K562 (cell line): ENCODE results near the gene RRP7A. TPM values are rescaled to one million over a fixed set of nuclear protein-coding genes. Genes with fewer than 3 reads are reported as not detected.

Experiments
- AFF1 ChIP-seq, 2 experiments: fragments of 450-650 bp; IDR thresholded peaks; 2 replicates each; pipeline ENCODE4 v1.6.1; 2018; ENCODE audit warnings: mild to moderate bottlenecking in 2 of 2, low read depth in 1 of 2; ENCODE audit not compliant: partially characterized antibody in 2 of 2
- CBX1 ChIP-seq: sonication (generic); IDR thresholded peaks from 2 replicates; pipeline ENCODE4 v1.6.1; 2016; ENCODE audit warnings: antibody characterized with exemption, low read depth, mild to moderate bottlenecking
- CEBPB ChIP-seq: fragments of 450-650 bp; IDR thresholded peaks from 2 replicates; pipeline ENCODE4 v1.6.1; 2016; ENCODE audit warnings: missing genetic modification characterization, missing compliant biosample characterization
- HMG20B ChIP-seq: fragments of 250-450 bp; sonication (Bioruptor Pico); IDR thresholded peaks from 2 replicates; pipeline ENCODE4 v1.5.0; 2021; ENCODE audit warnings: mild to moderate bottlenecking
- KLF1 ChIP-seq: fragments of 450-650 bp; IDR thresholded peaks from 2 replicates; pipeline ENCODE4 v1.6.1; 2016; ENCODE audit warnings: missing genetic modification characterization, missing compliant biosample characterization
- L3MBTL2 ChIP-seq: fragments of 450-650 bp; IDR thresholded peaks from 2 replicates; pipeline ENCODE4 v1.6.1; 2016; ENCODE audit warnings: mild to moderate bottlenecking, moderate library complexity
- MECOM ChIP-seq: fragments of 250-450 bp; sonication (Bioruptor Pico); IDR thresholded peaks from 2 replicates; pipeline ENCODE4 v1.8.0; 2022; ENCODE audit warnings: inconsistent platforms
- NFIX ChIP-seq: fragments of 250-450 bp; sonication (Bioruptor Pico); IDR thresholded peaks from 2 replicates; pipeline ENCODE4 v1.4.0; 2020; ENCODE audit warnings: low read depth, mild to moderate bottlenecking, moderate library complexity
- PHF8 ChIP-seq: fragments of 200-600 bp; sonication (generic); IDR thresholded peaks from 2 replicates; pipeline ENCODE4 v1.6.1; 2012; ENCODE audit warnings: mixed run types, mild to moderate bottlenecking, inconsistent platforms, low read length, moderate library complexity, borderline replicate concordance
- RBM17 ChIP-seq: fragments of 200-400 bp; formaldehyde crosslinking; IDR thresholded peaks from 2 replicates; pipeline ENCODE4 v1.6.1; 2017; ENCODE audit warnings: low read depth, mild to moderate bottlenecking, low read length, borderline replicate concordance
- RFX7 ChIP-seq: fragments of 250-450 bp; sonication (Bioruptor Pico); IDR thresholded peaks from 2 replicates; pipeline ENCODE4 v1.5.1; 2021; ENCODE audit warnings: mild to moderate bottlenecking
- SMC3 ChIP-seq: conservative IDR thresholded peaks from 2 replicates; pipeline ENCODE4 v1.6.1; 2011; ENCODE audit warnings: low read depth, low read length, improper control_type of control experiment; ENCODE audit not compliant: insufficient read depth
- SRF ChIP-seq, 2 experiments: fragments of 250-450, 450-650 bp in 1 of 2; sonication (Bioruptor Pico) in 1 of 2; sonication (generic) in 1 of 2; formaldehyde crosslinking; IDR thresholded peaks; 2 replicates each; pipeline versions ENCODE4 v1.5.0 to v1.5.1; 2020 to 2022; ENCODE audit warnings: mild to moderate bottlenecking in 1 of 2, missing genetic modification reagents in 1 of 2
- SRSF1 ChIP-seq: fragments of 200-400 bp; formaldehyde crosslinking; IDR thresholded peaks from 2 replicates; pipeline ENCODE4 v1.6.1; 2017; ENCODE audit warnings: mild to moderate bottlenecking, low read depth, low read length, moderate library complexity
- YY1 ChIP-seq, 3 experiments: IDR thresholded peaks; 2 replicates each; pipeline ENCODE4 v1.6.1; 2011; ENCODE audit warnings: low read length in 2 of 3, mild to moderate bottlenecking in 2 of 3, moderate library complexity in 2 of 3, borderline replicate concordance in 1 of 3, control low read depth in 1 of 3, low read depth in 1 of 3; ENCODE audit not compliant: insufficient read depth in 3 of 3, insufficient replicate concordance in 2 of 3, control insufficient read depth in 1 of 3, insufficient read length in 1 of 3; ENCODE audit errors: extremely low read depth in 1 of 3
- ZBTB8A ChIP-seq: fragments of 450-650 bp; IDR thresholded peaks from 2 replicates; pipeline ENCODE4 v1.6.1; 2018; ENCODE audit warnings: mild to moderate bottlenecking, moderate library complexity; ENCODE audit not compliant: partially characterized antibody
- ZNF445 ChIP-seq: fragments of 250-450 bp; sonication (Bioruptor Pico); IDR thresholded peaks from 2 replicates; pipeline ENCODE4 v1.4.0; 2020; ENCODE audit warnings: low read depth, mild to moderate bottlenecking, moderate library complexity
- ZNF76 ChIP-seq: fragments of 250-450 bp; sonication (Bioruptor Pico); IDR thresholded peaks from 2 replicates; pipeline ENCODE4 v1.4.0; 2020; ENCODE audit warnings: mild to moderate bottlenecking, moderate library complexity, borderline replicate concordance
- polyA plus RNA-seq, 8 experiments: library from polyadenylated mRNA; depleted of rRNA in 4 of 8; stranded (reverse) in 5 of 8; unstranded in 3 of 8; fragments of >200 nt; fragmentation: Nextera tagmentation in 2 of 8; fragmentation: Illumina TruSeq in 1 of 8; extraction: Ambion mirVana in 2 of 8; extraction: Trizol in 1 of 8; gene quantifications; 2 replicates each; pipeline versions ENCODE4 v1.2.1 to v1.2.3, GENCODE V29; 2011 to 2014; ENCODE audit warnings: inconsistent platforms in 1 of 8, missing spikeins in 1 of 8
- total RNA-seq, 7 experiments: library from RNA; depleted of rRNA in 6 of 7; stranded (reverse); fragments of >200 nt in 6 of 7; fragmentation: Illumina TruSeq in 2 of 7; extraction: Trizol in 2 of 7; gene quantifications; 2 replicates each; pipeline versions ENCODE4 v1.2.1 to v1.2.3, GENCODE V29; 2011 to 2021; ENCODE audit warnings: low replicate concordance in 1 of 7
- TF ChIP-seq, protein P1 (sequence below): sonication (generic); formaldehyde crosslinking; IDR thresholded peaks from 2 replicates; pipeline ENCODE4 v1.8.0; 2022; ENCODE audit warnings: mild to moderate bottlenecking, missing genetic modification reagents, borderline replicate concordance
- TF ChIP-seq, protein P2 (sequence below): fragments of 250-450 bp; sonication (Bioruptor Pico); IDR thresholded peaks from 2 replicates; pipeline ENCODE4 v1.4.0; 2020; ENCODE audit warnings: mild to moderate bottlenecking, moderate library complexity

RRP7A gene
- total and polyA plus RNA-seq, 9 of the 15 experiments (the other 6 are each of a cell fraction or from before 2014, with no cell fraction given), result 3.4 to 74.1 (median 40.3) TPM

- TF ChIP-seq, protein P1, sequence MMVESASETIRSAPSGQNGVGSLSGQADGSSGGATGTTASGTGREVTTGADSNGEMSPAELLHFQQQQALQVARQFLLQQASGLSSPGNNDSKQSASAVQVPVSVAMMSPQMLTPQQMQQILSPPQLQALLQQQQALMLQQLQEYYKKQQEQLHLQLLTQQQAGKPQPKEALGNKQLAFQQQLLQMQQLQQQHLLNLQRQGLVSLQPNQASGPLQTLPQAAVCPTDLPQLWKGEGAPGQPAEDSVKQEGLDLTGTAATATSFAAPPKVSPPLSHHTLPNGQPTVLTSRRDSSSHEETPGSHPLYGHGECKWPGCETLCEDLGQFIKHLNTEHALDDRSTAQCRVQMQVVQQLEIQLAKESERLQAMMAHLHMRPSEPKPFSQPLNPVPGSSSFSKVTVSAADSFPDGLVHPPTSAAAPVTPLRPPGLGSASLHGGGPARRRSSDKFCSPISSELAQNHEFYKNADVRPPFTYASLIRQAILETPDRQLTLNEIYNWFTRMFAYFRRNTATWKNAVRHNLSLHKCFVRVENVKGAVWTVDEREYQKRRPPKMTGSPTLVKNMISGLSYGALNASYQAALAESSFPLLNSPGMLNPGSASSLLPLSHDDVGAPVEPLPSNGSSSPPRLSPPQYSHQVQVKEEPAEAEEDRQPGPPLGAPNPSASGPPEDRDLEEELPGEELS (CRISPR knock-in tag), result no peak
- 0 out of 2 replicates have a peak, but pooled peaks have one; percentile 26 for TF ChIP-seq L3MBTL2
- peak; percentile 55; the same call in 1 of the 2 replicates for TF ChIP-seq CEBPB (tag)
- no peak for TF ChIP-seq YY1 (IDR thresholded peaks at IDR 0.05; ENCODE audit: borderline replicate concordance in 1 of 3, control insufficient read depth in 1 of 3, extremely low read depth in 1 of 3, insufficient read depth in 3 of 3, insufficient read length in 1 of 3, insufficient replicate concordance in 2 of 3, low read depth in 1 of 3, low read length in 2 of 3)
- TF ChIP-seq SRSF1, result no peak
- no peak for TF ChIP-seq RBM17
- TF ChIP-seq ZNF445, result no peak
- TF ChIP-seq AFF1 (IDR thresholded peaks at IDR 0.05; ENCODE audit: low read depth in 1 of 2, partially characterized antibody in 2 of 2), result no peak
- TF ChIP-seq MECOM (CRISPR knock-in tag), result no peak
- TF ChIP-seq, protein P2, sequence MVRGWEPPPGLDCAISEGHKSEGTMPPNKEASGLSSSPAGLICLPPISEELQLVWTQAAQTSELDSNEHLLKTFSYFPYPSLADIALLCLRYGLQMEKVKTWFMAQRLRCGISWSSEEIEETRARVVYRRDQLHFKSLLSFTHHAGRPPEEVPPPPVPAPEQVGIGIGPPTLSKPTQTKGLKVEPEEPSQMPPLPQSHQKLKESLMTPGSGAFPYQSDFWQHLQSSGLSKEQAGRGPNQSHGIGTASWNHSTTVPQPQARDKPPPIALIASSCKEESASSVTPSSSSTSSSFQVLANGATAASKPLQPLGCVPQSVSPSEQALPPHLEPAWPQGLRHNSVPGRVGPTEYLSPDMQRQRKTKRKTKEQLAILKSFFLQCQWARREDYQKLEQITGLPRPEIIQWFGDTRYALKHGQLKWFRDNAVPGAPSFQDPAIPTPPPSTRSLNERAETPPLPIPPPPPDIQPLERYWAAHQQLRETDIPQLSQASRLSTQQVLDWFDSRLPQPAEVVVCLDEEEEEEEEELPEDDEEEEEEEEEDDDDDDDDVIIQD (CRISPR knock-in tag), result no peak
- TF ChIP-seq RFX7 (CRISPR knock-in tag), result no peak
- 0 out of 2 replicates have a peak, but pooled peaks have one; percentile 27 for TF ChIP-seq SMC3
- TF ChIP-seq HMG20B (CRISPR knock-in tag), result no peak
- TF ChIP-seq CBX1, result no peak
- TF ChIP-seq ZBTB8A, result no peak
- no peak for TF ChIP-seq SRF (CRISPR knock-in tag; IDR thresholded peaks at IDR 0.05)
- TF ChIP-seq NFIX (CRISPR knock-in tag), result no peak
- no peak for TF ChIP-seq PHF8
- no peak for TF ChIP-seq KLF1 (tag)
- no peak for TF ChIP-seq ZNF76
Measured at GRCh38 chr22:42473484-42474193, 46.0 kb downstream of the RRP7A start (continued).
